Upper lobe of right lung (tissue), 1 donor: ENCODE measurements around the gene FAHD2B. TPM values are rescaled to one million over a fixed set of nuclear protein-coding genes. Genes with fewer than 3 reads are reported as not detected.
A peak's percentile ranks its signal among the peaks of the same experiment; 100 is the strongest.
"Not testable (repeated sequence)": the region's sequence is repeated elsewhere in the genome, so short reads cannot be mapped to it uniquely, and the experiment has no call there.

Source experiments
- ATAC-seq: fragments of 200-7000 bp; cut with Tn5 transposase; one replicate; pipeline ENCODE4 v1.9.1; 2020; ENCODE audit warnings: mild to moderate bottlenecking, moderate library complexity
- DNase-seq: peaks from one replicate; pipeline ENCODE4 v3.0.0-alpha.2; 2020
- H3K27ac ChIP-seq: fragments of 200-600 bp; one replicate; pipeline ENCODE4 v1.8.0; 2022
- H3K27me3 ChIP-seq: fragments of 200-600 bp; one replicate; pipeline ENCODE4 v1.8.0; 2022; ENCODE audit warnings: mild to moderate bottlenecking
- H3K36me3 ChIP-seq: fragments of 200-600 bp; one replicate; pipeline ENCODE4 v1.8.0; 2022
- H3K4me1 ChIP-seq: fragments of 200-600 bp; one replicate; pipeline ENCODE4 v1.8.0; 2022
- H3K4me3 ChIP-seq: fragments of 200-600 bp; one replicate; pipeline ENCODE4 v1.8.0; 2022; ENCODE audit warnings: mild to moderate bottlenecking
- H3K9me3 ChIP-seq: fragments of 200-600 bp; one replicate; pipeline ENCODE4 v1.8.0; 2022
- CTCF ChIP-seq: fragments of 200-600 bp; IDR thresholded peaks from one replicate; pipeline ENCODE4 v1.8.0; 2022; ENCODE audit warnings: antibody characterized with exemption
- intact Hi-C: fragments of 100-400 bp; cut with DNase I; formaldehyde crosslinking; loops from one replicate; pipeline ENCODE4 v1.11.0; 2022
- total RNA-seq: library from RNA; stranded (reverse); fragmentation: NEBNext Ultra II Directional; extraction: Animal tissue kit (Norgen Biotek cat#: 25700); gene quantifications from one replicate; pipeline ENCODE4 v1.2.1, GENCODE V29; 2021
- donor health status: DM: no; HTN: yes; CAD: no; lungs with severe emphysema.

Gene FAHD2B
- total RNA-seq, 1 donor from 2014 or later = 12.2 TPM

- no peak for TF ChIP-seq CTCF
- no peaks in the 10 kb centered on the region for H3K36me3 ChIP-seq
- intact Hi-C loops = no loop called here
- no peaks in the 10 kb centered on the region for H3K27me3 ChIP-seq
- peak; percentile 57 for ATAC-seq
- no peaks in the 10 kb centered on the region for H3K9me3 ChIP-seq
- H3K4me1 ChIP-seq = no peaks in the 10 kb centered on the region
- no peak overlapping the region for H3K27ac ChIP-seq
- DNase-seq = no peak
- H3K4me3 ChIP-seq = no peak overlapping the region
These were observed 26.6 kb downstream of the FAHD2B start for GRCh38 chr2:97068074-97068473.

GRCh38 chr2:97067279-97068004, 27.2 kb downstream of the FAHD2B start:
- no peaks in the 10 kb centered on the region for H3K36me3 ChIP-seq
- no peak for TF ChIP-seq CTCF
- H3K9me3 ChIP-seq = no peaks in the 10 kb centered on the region
- no peak overlapping the region for H3K4me3 ChIP-seq
- DNase-seq (no peak), ATAC-seq (peak; percentile 65)
- H3K27ac ChIP-seq = no peak overlapping the region
- H3K4me1 ChIP-seq = no peaks in the 10 kb centered on the region
- intact Hi-C loops = no loop called here
- no peaks in the 10 kb centered on the region for H3K27me3 ChIP-seq

GRCh38 chr2:97066030-97066429, 28.7 kb downstream of the FAHD2B start:
- H3K9me3 ChIP-seq, H3K36me3 ChIP-seq, DNase-seq, H3K4me3 ChIP-seq, intact Hi-C loops, H3K4me1 ChIP-seq, ATAC-seq, H3K27ac ChIP-seq, H3K27me3 ChIP-seq: not testable (repeated sequence)

GRCh38 chr2:97062020-97062419, 32.7 kb downstream of the FAHD2B start:
- not testable (repeated sequence) for ATAC-seq

GRCh38 chr2:97059782-97060181, 34.9 kb downstream of the FAHD2B start:
- H3K36me3 ChIP-seq, H3K4me3 ChIP-seq, H3K27me3 ChIP-seq, DNase-seq, H3K27ac ChIP-seq, intact Hi-C loops, H3K4me1 ChIP-seq, H3K9me3 ChIP-seq, ATAC-seq: not testable (repeated sequence)

More at GRCh38 chr2:97062020-97062419, 32.7 kb downstream of the FAHD2B start:
- H3K27ac ChIP-seq, H3K4me3 ChIP-seq, H3K4me1 ChIP-seq, H3K27me3 ChIP-seq, H3K36me3 ChIP-seq, intact Hi-C loops, DNase-seq, H3K9me3 ChIP-seq: not testable (repeated sequence)

- H3K9me3 ChIP-seq, DNase-seq, H3K4me3 ChIP-seq, H3K27ac ChIP-seq, H3K4me1 ChIP-seq, ATAC-seq, H3K36me3 ChIP-seq, H3K27me3 ChIP-seq, intact Hi-C loops: not testable (repeated sequence)
These were observed 38.5 kb downstream of the FAHD2B start for GRCh38 chr2:97056150-97056549.

- H3K9me3 ChIP-seq, H3K27ac ChIP-seq, H3K27me3 ChIP-seq, H3K4me3 ChIP-seq, ATAC-seq, DNase-seq, H3K36me3 ChIP-seq, H3K4me1 ChIP-seq, intact Hi-C loops: not testable (repeated sequence)
These were observed 44.6 kb downstream of the FAHD2B start for GRCh38 chr2:97050032-97050431.

- H3K4me1 ChIP-seq, H3K27ac ChIP-seq, H3K4me3 ChIP-seq, H3K27me3 ChIP-seq, H3K36me3 ChIP-seq, H3K9me3 ChIP-seq, DNase-seq, ATAC-seq, intact Hi-C loops: not testable (repeated sequence)
These were observed 46.2 kb downstream of the FAHD2B start for GRCh38 chr2:97048448-97048847.

- H3K27me3 ChIP-seq, H3K9me3 ChIP-seq, ATAC-seq, DNase-seq, H3K4me1 ChIP-seq, H3K27ac ChIP-seq, H3K4me3 ChIP-seq, intact Hi-C loops, H3K36me3 ChIP-seq: not testable (repeated sequence)
These were observed 48.0 kb downstream of the FAHD2B start for GRCh38 chr2:97046676-97047075.

- DNase-seq, intact Hi-C loops, H3K27me3 ChIP-seq, H3K9me3 ChIP-seq, H3K36me3 ChIP-seq, H3K4me3 ChIP-seq, ATAC-seq, H3K4me1 ChIP-seq, H3K27ac ChIP-seq: not testable (repeated sequence)
These were observed 48.7 kb downstream of the FAHD2B start for GRCh38 chr2:97045895-97046499.
